CD1c-positive myeloid dendritic cell (primary cell): ENCODE measurements around the gene DHRS2.
"Not testable (repeated sequence)": the region's sequence is repeated elsewhere in the genome, so short reads cannot be mapped to it uniquely, and the experiment has no call there.

Experiments
- DNase-seq: peaks from one replicate; pipeline ENCODE4 v3.0.0-alpha.2; 2016; ENCODE audit errors: extremely low spot score

DHRS2 gene

DNA sequence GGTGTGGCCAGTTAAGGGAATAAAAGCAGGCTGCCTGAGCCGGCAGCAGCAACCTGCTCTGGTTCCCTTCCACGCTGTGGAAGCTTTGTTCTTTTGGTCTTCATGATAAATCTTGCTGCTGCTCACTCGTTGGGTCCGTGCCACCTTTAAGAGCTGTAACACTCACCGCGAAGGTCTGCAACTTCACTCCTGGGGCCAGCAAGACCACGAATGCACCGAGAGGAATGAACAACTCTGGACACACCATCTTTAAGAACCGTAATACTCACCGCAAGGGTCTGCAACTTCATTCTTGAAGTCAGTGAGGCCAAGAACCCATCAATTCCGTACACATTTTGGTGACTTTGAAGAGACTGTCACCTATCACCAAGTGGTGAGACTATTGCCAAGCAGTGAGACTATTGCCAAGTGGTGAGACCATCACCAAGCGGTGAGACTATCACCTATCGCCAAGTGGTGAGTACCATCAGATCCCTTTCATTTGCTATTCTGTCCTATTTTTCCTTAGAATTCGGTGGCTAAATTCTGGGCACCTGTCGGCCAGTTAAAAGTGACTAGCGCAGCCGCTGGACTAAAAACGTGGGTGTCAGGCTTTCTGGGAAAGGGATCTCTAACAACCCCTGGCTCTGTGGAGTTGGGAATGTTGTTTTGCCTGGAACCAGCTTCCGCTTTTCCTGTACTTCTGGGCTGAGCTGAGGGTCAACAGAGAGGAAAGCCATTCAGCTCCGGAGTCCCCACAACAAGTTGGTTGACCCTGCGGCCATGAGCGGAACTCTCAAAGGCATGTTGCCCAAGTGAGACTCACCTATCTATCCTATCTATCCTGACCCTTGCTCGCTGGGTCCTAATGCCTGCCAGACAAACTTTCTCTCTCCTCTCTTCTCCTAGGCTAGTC is at the start of gene DHRS2:
DHRS2 (plus strand) TSS at position 48 of the 895 bp plus-strand sequence. CDS start 2,501 bp downstream, outside the sequence.
- DNase-seq = no peak

DNA sequence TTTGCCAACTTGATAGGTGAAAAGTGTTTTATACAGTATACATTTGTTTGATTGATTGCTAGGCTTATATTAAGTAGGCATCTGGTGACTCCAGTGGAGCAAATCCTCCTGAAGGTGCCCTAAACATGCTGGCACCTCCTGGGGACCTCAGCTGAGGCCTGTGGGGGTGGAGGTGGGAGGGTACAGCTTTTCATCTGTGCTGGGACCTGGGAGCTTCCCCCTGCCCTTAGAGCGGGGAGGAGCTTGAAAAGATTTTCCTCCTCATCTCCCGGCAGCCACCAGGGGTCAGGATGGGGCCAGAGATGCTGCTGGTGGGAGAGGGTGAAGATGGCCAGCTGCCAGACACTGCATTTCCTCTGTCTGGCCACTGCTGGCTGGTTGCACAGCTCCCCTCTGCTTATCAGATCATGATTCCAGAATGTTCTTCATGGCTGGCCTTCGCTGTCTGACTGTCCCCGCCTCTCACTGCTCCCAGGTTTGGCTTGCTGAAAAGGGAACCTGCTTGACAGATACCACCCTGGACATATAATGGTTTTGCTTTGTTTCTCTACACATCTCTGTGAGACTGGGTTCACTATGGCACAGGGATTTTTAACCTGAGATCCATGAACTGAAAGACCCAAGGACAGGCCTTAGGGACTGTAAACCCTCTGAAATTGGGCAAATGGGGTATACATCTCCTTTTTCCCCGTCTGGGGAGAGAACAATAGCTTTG is 47.1 kb upstream of the DHRS2 start:
- DNase-seq = peak; percentile 89

- no peak for DNase-seq
Observed at GRCh38 chr14:23589606-23590005, 46.6 kb upstream of the DHRS2 start.

GRCh38 chr14:23590198-23590597 is 46.0 kb upstream of the DHRS2 start:
- no peak for DNase-seq

DNA sequence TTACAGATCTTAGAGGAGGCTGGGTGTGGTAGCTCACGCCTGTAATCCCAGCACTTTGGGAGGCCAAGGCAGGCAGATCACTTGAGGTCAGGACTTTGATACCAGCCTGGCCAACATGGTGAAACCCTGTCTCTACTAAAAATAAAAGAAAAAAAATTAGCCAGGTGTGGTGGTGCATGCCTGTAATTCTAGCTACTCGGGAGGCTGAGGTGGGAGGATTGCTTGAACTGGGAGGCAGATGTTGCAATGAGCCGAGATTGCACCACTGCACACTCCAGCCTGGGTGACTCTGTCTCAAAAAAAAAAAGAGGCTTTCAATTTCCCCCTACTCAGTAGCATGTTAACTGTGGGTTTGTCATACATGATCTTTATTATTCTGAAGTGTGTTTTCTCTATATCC is 42.0 kb upstream of the DHRS2 start:
- not testable (repeated sequence) for DNase-seq

GRCh38 chr14:23600322-23600707 is 35.8 kb upstream of the DHRS2 start:
- no peak for DNase-seq

DNA sequence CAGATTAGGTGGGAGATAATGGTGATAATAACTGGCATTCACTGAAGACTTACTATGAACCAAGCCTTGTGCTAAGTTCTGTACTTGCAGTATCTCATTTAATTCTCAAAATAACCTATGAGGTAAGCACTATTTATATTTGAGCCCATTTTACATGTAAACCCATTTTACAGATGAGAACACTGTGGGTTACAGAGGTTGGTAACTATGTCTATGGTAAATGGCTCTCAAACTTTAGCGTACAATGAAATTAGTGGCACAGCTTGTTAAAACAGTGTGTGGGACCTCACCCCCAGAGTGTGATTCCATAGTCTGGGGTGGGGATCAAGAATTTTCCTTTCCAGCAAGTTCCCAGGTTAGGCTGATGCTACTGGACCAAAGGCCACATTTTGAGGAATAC is 35.4 kb upstream of the DHRS2 start:
- no peak for DNase-seq

DNA sequence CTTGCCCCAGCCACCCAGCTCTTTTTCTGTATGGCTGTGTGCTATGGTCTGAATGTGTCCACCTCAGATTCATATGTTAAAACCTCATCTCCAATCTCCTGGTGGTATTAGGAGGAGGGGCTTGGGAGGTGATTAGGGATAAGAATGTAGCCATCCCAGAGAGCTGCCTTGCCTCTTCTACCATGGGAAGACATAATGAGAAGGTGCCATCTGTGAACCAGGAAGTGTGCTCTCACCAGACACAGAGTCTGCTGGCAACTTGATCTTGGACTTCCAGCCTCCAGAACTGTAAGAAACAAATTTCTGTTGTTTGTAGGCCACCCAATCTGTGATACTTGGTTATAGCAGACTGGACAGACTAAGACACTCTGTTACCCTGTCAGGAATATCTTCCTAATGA is 34.7 kb upstream of the DHRS2 start:
- DNase-seq = no peak

DNA sequence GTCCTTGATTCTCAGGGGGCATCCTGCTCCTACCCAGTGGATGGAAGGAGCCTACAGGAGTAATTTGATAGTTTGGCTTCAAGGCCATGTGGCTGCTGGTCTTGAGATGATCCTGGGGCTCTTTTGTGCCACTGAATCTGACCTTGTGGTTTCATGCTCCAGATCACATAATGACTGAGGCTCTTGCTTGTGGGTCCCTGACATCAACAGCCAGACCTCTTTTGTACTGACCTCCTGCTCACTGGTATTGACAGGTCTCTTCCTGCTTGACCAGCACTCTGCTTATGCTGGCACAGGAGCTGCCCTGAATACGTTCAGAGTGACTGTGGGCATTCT is 34.4 kb upstream of the DHRS2 start:
- DNase-seq = no peak

DNA sequence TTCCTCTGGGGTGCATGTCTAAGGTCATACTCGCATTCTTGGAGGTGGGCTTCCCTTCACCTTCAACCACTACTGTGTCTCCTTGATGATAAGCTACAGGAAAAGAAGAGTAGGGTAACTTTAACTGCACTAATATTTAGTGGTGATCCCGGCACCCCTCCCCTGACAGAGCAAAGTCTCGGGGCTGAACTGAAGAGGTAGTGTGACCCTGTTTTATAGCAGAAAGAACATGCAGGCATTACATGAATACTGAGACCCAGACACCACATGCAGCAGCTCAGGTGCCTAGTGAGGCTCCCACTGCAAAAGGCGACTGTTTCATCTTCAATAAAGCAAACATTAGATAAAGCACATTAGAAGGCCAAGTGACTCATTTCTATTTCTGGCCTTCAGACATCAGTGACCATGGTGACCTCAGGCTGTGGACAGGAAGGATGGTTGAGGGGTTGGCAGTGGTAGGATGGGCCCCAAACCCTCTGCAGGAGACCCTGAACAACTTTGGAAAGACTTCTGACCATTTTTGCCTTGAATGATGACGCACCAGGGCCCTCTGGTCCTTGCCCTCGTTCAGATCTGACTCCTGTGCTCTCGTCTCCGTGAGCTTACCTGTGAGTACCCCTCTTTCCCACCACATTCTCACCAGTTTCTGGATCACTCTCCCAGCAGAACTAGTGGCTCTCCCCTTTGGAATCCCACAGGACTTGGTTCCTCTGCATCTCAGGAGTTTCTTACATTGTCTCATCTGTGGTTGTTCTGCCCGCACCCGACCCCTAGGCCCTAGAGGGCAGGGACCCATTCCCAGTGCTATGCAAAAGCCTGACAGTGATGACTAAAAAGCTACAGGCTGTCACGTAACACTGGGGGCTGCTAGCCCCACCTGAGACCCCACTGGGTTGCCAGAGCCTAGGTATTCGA is 33.7 kb upstream of the DHRS2 start:
- no peak for DNase-seq

DNA sequence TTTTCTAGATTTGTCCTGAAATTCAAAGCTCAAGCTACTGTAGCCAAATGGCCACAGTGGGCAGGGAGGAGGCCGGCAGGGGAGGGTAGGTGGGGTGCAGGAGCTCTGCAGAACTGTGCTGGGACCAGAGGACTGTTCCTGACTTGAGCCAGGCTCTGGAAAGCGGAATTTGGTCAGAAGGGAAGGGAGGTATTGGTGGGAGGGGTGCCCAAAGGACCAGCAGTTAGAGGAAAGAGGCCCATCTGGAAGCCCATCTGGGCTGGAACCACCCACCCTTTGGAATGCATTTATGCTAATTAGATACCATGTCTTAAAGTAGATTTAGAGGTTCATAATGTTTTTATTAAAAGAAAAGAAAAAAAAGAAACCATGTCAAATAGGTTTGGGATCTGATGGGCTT is 33.1 kb upstream of the DHRS2 start:
- no peak for DNase-seq

DNA sequence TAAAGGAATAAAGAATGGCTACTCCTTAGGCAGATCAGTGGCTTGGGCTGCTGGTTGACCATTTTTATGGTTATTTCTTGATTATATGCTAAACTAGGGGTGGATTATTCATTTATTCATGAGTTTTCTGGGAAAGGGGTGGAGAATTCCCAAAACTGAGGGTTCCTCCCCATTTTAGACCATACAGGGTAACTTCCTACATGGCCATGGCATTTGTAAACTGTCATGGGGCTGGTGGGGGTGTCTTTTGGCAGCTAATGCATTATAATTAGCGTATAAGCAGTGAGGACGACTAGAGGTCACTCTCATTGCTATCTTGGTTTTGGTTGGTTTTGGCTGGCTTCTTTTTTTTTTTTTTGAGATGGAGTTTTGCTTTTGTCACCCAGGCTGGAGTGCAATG is 32.0 kb upstream of the DHRS2 start:
- DNase-seq = no peak

DNA sequence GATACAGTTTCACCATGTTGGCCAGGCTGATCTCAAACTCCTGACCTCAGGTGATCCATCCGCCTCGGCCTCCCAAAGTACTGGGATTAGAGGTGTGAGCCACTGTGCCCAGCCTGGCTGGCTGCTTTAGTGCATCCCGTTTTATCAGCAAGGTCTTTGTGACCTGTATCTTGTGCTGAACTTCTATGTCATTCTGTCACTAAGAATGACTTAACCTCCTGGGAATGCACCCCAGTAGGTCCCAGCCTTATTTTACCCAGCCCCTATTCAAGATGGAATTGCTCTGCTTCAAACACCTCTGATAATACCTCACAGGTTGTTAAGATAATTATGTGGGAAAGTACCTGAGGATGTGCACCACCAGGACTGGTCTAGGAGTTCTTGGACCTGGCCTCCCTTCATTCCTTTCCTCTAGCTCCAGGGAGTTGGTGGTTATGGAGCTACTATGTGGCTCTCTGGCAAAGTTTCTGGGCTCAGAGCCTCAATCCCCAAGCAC is 31.4 kb upstream of the DHRS2 start:
- no peak for DNase-seq

DNA sequence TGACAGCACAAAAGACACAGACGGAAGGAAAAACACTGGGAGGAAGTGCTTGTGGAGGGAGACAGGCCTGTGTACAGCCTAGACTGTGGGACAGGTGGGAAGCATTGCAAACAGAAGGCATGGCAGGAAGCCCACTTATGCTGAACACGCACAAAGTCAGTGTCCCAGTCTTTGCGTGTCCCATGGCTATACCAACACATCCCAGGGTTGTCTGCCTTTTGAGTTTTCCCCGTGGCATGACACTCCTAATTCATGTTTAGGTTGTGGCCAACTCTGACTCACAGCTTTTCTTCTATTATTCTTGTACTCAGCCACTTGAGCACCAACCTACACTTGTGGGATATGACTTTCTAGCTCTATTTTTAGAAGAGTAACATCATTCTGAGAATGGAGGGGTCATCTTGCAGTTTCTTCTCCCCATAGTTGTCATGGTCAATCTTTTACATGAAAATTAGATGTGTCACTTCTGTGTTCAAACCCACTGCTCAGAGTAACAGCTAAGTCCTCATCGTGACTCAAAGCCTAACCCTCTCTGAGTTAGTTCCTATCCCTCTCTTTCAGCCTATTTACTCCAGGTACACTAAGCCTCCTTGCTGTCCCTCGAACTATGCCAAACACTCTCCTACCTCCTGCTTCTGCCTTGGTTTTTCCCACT is 30.1 kb upstream of the DHRS2 start:
- DNase-seq = peak; percentile 20

GRCh38 chr14:23608454-23608853 is 27.7 kb upstream of the DHRS2 start:
- DNase-seq = no peak

DNA sequence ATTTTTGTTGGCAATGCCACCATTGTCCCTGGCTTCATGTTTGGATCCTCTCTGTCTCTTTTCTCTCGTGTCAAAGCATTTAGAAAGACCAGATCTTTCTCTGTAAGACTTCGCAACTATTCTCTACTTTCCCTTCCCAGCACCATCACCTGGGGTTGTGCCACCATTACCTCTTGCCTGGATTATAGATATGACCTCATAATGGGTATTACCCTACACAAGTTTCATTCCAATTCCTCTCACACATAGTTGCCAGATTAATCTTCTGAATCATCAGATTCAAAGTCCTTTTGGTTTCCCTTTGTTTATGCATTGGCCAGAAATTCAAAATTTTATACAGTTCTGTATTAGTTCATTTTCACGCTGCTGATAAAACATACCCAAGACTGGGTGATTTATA is 27.2 kb upstream of the DHRS2 start:
- no peak for DNase-seq

DNA sequence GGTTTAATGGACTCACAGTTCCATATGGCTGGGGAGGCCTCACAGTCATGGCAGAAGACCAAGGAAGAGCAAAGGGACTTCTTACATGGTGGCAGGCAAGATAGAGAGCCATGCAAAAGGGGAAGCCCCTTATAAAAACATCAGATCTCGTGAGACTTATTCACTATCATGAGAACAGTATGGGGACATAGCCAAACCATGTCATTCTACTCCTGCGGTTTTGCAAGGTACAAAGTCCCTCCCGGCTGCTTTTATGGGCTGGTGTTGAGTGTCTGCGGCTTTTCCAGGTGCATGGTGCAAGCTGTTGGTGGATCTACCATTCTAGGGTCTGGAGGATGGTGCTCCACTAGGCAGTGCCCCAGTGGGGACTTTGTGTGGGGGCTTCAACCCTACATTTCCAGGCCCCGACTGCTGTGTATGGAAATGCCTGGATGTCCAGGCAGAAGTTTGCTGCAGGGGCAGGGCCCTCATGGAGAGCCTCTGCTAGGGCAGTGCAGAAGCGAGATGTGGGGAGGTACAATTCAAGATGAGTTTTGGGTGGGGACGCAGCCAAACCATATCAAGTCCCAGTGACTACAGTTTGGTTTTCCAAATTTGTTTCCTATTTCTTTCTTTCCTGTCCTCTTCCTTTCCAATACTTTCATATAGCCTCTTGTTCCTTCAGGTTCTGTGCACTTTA is 26.6 kb upstream of the DHRS2 start:
- DNase-seq = not testable (repeated sequence)

- no peak for DNase-seq
Observed at GRCh38 chr14:23610090-23610814, 25.9 kb upstream of the DHRS2 start.

GRCh38 chr14:23610815-23611289 is 25.3 kb upstream of the DHRS2 start:
- DNase-seq = no peak

- DNase-seq = no peak
Observed at GRCh38 chr14:23612354-23612732, 23.8 kb upstream of the DHRS2 start.
